22Rv1 (cell line): Measurements from ENCODE around the gene SERPINB13.

Experiments
- H3K27ac ChIP-seq: fragments of 450-650 bp; 2 replicates; pipeline ENCODE4 v1.5.1; 2017
- ZFX ChIP-seq: fragments of 450-650 bp; IDR thresholded peaks from 2 replicates; pipeline ENCODE4 v1.6.1; 2017; ENCODE audit warnings: antibody characterized with exemption, borderline replicate concordance
- TF ChIP-seq, protein P1 (sequence below): fragments of 450-650 bp; IDR thresholded peaks from 2 replicates; pipeline ENCODE4 v1.5.1; 2017; ENCODE audit warnings: mild to moderate bottlenecking

Gene SERPINB13

DNA sequence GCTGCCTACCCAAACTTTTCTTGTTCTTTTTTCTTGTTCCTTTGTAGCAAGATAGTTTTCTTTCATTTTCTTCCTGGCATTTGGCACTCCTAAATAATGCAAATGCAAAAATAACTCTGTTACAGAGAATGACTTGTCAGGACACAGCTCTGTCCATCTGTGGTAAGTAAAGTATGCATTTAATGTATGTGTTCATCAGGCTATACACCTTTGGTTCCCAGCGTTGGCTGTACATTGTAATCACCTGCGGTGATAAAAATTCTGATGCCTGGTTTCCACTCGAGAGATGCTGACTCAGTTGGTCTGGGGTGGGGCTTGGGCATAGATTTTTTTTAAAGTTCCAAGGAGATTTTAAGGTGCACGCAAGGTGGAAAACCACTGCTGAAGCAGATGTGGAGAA is at the start of gene SERPINB13:
SERPINB13 (plus strand) TSS at position 378 of the 400 bp plus-strand sequence. CDS start 1,325 bp downstream, outside the sequence.
- H3K27ac ChIP-seq: no peak within 1 kb of the TSS
- TF ChIP-seq ZFX: no peak
- TF ChIP-seq, protein P1, sequence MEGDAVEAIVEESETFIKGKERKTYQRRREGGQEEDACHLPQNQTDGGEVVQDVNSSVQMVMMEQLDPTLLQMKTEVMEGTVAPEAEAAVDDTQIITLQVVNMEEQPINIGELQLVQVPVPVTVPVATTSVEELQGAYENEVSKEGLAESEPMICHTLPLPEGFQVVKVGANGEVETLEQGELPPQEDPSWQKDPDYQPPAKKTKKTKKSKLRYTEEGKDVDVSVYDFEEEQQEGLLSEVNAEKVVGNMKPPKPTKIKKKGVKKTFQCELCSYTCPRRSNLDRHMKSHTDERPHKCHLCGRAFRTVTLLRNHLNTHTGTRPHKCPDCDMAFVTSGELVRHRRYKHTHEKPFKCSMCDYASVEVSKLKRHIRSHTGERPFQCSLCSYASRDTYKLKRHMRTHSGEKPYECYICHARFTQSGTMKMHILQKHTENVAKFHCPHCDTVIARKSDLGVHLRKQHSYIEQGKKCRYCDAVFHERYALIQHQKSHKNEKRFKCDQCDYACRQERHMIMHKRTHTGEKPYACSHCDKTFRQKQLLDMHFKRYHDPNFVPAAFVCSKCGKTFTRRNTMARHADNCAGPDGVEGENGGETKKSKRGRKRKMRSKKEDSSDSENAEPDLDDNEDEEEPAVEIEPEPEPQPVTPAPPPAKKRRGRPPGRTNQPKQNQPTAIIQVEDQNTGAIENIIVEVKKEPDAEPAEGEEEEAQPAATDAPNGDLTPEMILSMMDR: no peak

- TF ChIP-seq, protein P1: no peak
- TF ChIP-seq ZFX: no peak
Measured at GRCh38 chr18:63539904-63540510, 47.1 kb upstream of the SERPINB13 start.

DNA sequence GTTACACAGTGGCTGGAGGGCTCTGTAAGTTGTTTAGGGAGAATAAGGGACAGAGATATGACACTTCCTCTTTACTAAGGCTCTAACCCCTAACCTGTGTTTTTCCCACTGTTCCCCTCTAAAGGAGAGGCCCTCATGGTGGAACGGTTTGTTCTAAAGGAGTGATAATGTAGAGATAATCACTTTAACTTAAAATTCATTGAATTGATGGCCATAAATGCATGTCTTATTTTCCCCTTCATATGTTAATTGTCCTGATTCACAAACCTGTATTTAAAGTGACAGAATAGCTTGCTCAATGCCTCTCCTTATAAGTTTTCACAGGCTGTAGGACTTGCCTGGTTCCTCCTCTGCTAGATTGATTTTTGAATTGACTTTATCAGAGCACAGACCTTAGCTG is 45.1 kb upstream of the SERPINB13 start, which contains the start of gene SERPINB12:
SERPINB12 (plus strand) TSS at position 301 of the 400 bp plus-strand sequence. CDS start 13,791 bp downstream, outside the sequence.
- no peak within 1 kb of the TSS for H3K27ac ChIP-seq
- no peak for TF ChIP-seq ZFX
- TF ChIP-seq, protein P1: no peak

More at GRCh38 chr18:63539904-63540510, 47.1 kb upstream of the SERPINB13 start:
- H3K27ac ChIP-seq: no peak overlapping the region

- TF ChIP-seq ZFX: no peak
- TF ChIP-seq, protein P1: no peak
- no peak overlapping the region for H3K27ac ChIP-seq
Measured at GRCh38 chr18:63544017-63544416, 43.1 kb upstream of the SERPINB13 start.

- TF ChIP-seq, protein P1: no peak
- TF ChIP-seq ZFX: no peak
- H3K27ac ChIP-seq: no peak overlapping the region
Measured at GRCh38 chr18:63545000-63545399, 42.1 kb upstream of the SERPINB13 start.

GRCh38 chr18:63550068-63550467 is 37.1 kb upstream of the SERPINB13 start:
- TF ChIP-seq ZFX: no peak
- TF ChIP-seq, protein P1: no peak
- H3K27ac ChIP-seq: no peak overlapping the region

GRCh38 chr18:63551769-63552168 is 35.4 kb upstream of the SERPINB13 start:
- no peak for TF ChIP-seq ZFX
- TF ChIP-seq, protein P1: no peak
- H3K27ac ChIP-seq: no peak overlapping the region
